Measurements from ENCODE around the gene PPARD.

DNA sequence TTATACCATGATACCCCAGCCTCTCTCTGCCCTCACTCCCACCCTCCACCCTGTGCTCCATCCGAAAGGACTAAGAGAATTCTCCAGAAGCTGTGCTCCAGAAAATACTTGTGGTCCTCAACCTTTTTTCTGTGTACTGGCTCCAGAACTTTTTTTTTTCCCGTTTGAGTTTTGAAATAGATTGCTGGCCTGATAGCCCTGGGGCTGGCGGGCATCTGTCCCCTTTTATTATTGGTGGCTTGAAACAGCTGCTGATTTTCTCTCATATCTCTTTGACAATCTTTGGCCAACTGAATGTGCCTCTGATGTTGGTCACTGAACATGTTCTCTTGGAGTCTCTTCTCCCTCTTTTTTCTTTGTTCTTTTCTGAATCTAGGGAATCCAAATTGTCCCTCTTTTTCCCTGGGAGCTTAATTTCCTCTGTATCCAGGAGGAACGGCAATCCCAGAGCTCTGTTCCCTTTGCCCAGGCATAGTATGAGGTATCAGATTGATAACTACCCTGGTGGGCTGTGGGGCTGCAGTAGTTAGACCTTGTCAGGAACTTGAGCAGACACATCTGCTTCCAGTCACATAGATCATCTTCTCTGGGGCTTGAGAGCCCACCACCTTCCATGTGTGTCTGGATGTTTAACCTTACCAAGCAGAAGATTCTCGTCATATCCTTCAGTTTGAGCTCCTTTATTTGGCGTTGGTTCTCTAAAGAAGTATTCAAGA is 1.6 kb downstream of the PPARD start:
- TF ChIP-seq, protein P1, sequence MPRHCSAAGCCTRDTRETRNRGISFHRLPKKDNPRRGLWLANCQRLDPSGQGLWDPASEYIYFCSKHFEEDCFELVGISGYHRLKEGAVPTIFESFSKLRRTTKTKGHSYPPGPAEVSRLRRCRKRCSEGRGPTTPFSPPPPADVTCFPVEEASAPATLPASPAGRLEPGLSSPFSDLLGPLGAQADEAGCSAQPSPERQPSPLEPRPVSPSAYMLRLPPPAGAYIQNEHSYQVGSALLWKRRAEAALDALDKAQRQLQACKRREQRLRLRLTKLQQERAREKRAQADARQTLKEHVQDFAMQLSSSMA (CRISPR knock-in tag; IDR thresholded peaks at IDR 0.05): no peak
- TF ChIP-seq HMG20A (CRISPR knock-in tag; IDR thresholded peaks at IDR 0.05; ENCODE audit: borderline replicate concordance): no peak
- TF ChIP-seq, protein P2, sequence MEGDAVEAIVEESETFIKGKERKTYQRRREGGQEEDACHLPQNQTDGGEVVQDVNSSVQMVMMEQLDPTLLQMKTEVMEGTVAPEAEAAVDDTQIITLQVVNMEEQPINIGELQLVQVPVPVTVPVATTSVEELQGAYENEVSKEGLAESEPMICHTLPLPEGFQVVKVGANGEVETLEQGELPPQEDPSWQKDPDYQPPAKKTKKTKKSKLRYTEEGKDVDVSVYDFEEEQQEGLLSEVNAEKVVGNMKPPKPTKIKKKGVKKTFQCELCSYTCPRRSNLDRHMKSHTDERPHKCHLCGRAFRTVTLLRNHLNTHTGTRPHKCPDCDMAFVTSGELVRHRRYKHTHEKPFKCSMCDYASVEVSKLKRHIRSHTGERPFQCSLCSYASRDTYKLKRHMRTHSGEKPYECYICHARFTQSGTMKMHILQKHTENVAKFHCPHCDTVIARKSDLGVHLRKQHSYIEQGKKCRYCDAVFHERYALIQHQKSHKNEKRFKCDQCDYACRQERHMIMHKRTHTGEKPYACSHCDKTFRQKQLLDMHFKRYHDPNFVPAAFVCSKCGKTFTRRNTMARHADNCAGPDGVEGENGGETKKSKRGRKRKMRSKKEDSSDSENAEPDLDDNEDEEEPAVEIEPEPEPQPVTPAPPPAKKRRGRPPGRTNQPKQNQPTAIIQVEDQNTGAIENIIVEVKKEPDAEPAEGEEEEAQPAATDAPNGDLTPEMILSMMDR (CRISPR knock-in tag; IDR thresholded peaks at IDR 0.05): no peak
- TF ChIP-seq ZNF17 (CRISPR knock-in tag; IDR thresholded peaks at IDR 0.05): no peak
- TF ChIP-seq CHD2 (IDR thresholded peaks at IDR 0.05; ENCODE audit: low read depth, low read length): no peak
- TF ChIP-seq HDAC6 (IDR thresholded peaks at IDR 0.05; ENCODE audit: low read depth, low read length): no peak
- no peak for TF ChIP-seq SRF (IDR thresholded peaks at IDR 0.05; ENCODE audit: low read depth, low read length)
- TF ChIP-seq, protein P3, sequence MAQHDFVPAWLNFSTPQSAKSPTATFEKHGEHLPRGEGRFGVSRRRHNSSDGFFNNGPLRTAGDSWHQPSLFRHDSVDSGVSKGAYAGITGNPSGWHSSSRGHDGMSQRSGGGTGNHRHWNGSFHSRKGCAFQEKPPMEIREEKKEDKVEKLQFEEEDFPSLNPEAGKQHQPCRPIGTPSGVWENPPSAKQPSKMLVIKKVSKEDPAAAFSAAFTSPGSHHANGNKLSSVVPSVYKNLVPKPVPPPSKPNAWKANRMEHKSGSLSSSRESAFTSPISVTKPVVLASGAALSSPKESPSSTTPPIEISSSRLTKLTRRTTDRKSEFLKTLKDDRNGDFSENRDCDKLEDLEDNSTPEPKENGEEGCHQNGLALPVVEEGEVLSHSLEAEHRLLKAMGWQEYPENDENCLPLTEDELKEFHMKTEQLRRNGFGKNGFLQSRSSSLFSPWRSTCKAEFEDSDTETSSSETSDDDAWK (CRISPR knock-in tag; IDR thresholded peaks at IDR 0.05): no peak
- TF ChIP-seq PHF8 (CRISPR knock-in tag; IDR thresholded peaks at IDR 0.05): no peak
- TF ChIP-seq NR2F1 (CRISPR knock-in tag; IDR thresholded peaks at IDR 0.05): no peak
- TF ChIP-seq, protein P4, sequence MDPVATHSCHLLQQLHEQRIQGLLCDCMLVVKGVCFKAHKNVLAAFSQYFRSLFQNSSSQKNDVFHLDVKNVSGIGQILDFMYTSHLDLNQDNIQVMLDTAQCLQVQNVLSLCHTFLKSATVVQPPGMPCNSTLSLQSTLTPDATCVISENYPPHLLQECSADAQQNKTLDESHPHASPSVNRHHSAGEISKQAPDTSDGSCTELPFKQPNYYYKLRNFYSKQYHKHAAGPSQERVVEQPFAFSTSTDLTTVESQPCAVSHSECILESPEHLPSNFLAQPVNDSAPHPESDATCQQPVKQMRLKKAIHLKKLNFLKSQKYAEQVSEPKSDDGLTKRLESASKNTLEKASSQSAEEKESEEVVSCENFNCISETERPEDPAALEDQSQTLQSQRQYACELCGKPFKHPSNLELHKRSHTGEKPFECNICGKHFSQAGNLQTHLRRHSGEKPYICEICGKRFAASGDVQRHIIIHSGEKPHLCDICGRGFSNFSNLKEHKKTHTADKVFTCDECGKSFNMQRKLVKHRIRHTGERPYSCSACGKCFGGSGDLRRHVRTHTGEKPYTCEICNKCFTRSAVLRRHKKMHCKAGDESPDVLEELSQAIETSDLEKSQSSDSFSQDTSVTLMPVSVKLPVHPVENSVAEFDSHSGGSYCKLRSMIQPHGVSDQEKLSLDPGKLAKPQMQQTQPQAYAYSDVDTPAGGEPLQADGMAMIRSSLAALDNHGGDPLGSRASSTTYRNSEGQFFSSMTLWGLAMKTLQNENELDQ (CRISPR knock-in tag; IDR thresholded peaks at IDR 0.05; ENCODE audit: borderline replicate concordance): no peak

All from HepG2 (cell line).